ENCODE measurements around the gene HBP1. TPM values are rescaled to one million over a fixed set of nuclear protein-coding genes. Genes with fewer than 3 reads are reported as not detected.
"Not testable (repeated sequence)": the region's sequence is repeated elsewhere in the genome, so short reads cannot be mapped to it uniquely, and the experiment has no call there.

Gene HBP1
- polyA plus RNA-seq, 2 of the 4 experiments (the other 2 are of a cell fraction): 28.9 to 52.4 TPM

DNA sequence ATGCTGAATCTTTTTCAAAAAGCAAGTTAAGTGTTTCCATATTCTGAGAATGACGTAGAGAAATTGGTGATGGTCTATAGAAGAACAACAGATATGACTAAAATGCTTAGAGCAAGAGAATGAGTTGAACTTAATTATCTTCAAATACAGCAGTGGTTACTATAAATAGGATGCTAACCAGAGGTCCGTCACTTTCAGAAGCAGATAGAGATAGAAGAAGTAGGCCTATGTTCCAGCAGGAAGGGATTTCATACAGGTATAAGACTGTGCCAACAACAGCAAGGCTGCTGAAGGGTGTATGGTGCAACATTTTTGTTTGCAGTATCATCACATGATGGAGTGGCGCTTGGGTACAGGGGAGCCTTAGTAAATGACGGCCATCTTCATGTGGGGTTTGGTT is 68.6 kb downstream of the HBP1 start:
- DNase-seq (ENCODE audit: low read depth in 1 of 2, low spot score in 1 of 2): no peak
- 91% methylated on average over 4 of the region's 4 CpGs for WGBS (ENCODE audit: missing lambda C conversion rate)
- no peak for ATAC-seq

DNA sequence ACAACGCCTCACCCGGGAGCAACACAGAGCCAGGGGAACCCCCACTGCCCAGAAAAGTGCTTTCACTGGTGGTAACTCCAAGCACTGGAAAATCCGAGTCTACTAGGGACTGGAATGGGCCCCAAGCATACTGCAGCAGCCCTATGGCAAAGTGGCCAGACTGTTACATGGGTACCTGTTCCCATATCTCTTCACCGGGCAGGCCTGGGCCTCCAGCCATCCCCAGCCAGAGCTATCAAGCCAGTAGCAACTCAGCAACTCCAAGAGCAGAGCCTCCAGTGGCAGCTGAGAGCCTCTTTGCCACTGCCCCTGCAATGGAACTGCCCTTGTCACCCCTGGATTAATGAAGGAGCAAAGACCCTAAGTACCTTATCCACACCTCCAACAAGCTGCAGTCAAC is 73.5 kb downstream of the HBP1 start:
- 91% methylated on average over 4 of the region's 4 CpGs for WGBS (ENCODE audit: missing lambda C conversion rate)
- Histone ChIP-seq H3K9me3 (no peaks in the 10 kb centered on the region), H3K4me2 (no peak overlapping the region), H3K4me3 (no peak overlapping the region), H3K4me1 (no peaks in the 10 kb centered on the region), H3K27ac (no peak overlapping the region)
- no peak for DNase-seq (ENCODE audit: low read depth in 1 of 2, low spot score in 1 of 2)
- ChIA-PET POLR2A (no interaction called here), CTCF (no interaction called here)
- FAIRE-seq: no peak
- TF ChIP-seq ZNF302 (CRISPR knock-in tag; IDR thresholded peaks at IDR 0.05) (no peak), CEBPB (IDR thresholded peaks at IDR 0.05) (no peak), HDAC2 (IDR thresholded peaks at IDR 0.05) (no peak), CBX8 (IDR thresholded peaks at IDR 0.05) (no peak), MYC (IDR thresholded peaks at IDR 0.05; ENCODE audit: borderline replicate concordance, low read length) (no peak), KDM5A (IDR thresholded peaks at IDR 0.05) (no peak), ESRRA (IDR thresholded peaks at IDR 0.05; ENCODE audit: borderline replicate concordance, low read length) (no peak), KDM1A (IDR thresholded peaks at IDR 0.05; ENCODE audit: low read depth) (no peak), NPAS2 (CRISPR knock-in tag; IDR thresholded peaks at IDR 0.05; ENCODE audit: borderline replicate concordance) (no peak), EHMT2 (IDR thresholded peaks at IDR 0.05; ENCODE audit: low read depth) (no peak)
- no peak for ATAC-seq

More for the DNA sequence above, 68.6 kb downstream of the HBP1 start:
- TF ChIP-seq EHMT2 (IDR thresholded peaks at IDR 0.05; ENCODE audit: low read depth) (no peak), FOXS1 (CRISPR knock-in tag; IDR thresholded peaks at IDR 0.05) (no peak), RFX5 (IDR thresholded peaks at IDR 0.05) (no peak)
- TF ChIP-seq, protein P1, sequence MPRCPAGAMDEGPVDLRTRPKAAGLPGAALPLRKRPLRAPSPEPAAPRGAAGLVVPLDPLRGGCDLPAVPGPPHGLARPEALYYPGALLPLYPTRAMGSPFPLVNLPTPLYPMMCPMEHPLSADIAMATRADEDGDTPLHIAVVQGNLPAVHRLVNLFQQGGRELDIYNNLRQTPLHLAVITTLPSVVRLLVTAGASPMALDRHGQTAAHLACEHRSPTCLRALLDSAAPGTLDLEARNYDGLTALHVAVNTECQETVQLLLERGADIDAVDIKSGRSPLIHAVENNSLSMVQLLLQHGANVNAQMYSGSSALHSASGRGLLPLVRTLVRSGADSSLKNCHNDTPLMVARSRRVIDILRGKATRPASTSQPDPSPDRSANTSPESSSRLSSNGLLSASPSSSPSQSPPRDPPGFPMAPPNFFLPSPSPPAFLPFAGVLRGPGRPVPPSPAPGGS (IDR thresholded peaks at IDR 0.05): no peak
- TF ChIP-seq, protein P2, sequence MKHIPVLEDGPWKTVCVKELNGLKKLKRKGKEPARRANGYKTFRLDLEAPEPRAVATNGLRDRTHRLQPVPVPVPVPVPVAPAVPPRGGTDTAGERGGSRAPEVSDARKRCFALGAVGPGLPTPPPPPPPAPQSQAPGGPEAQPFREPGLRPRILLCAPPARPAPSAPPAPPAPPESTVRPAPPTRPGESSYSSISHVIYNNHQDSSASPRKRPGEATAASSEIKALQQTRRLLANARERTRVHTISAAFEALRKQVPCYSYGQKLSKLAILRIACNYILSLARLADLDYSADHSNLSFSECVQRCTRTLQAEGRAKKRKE (CRISPR knock-in tag; IDR thresholded peaks at IDR 0.05; ENCODE audit: low read depth): no peak
- CTCF ChIA-PET: interaction anchor here (0.6 kb wide), 1 partner anchor 22 kb away, joined by 3 read pairs; no protein-coding TSS in a partner anchor
- no peak overlapping the region for H3K4me3 ChIP-seq
- no peak overlapping the region for H3K27ac ChIP-seq
- H3K4me1 ChIP-seq: no peaks in the 10 kb centered on the region
- H3K9me3 ChIP-seq: no peaks in the 10 kb centered on the region
- H3K4me2 ChIP-seq: no peak overlapping the region
- no peak for FAIRE-seq
- POLR2A ChIA-PET: no interaction called here

DNA sequence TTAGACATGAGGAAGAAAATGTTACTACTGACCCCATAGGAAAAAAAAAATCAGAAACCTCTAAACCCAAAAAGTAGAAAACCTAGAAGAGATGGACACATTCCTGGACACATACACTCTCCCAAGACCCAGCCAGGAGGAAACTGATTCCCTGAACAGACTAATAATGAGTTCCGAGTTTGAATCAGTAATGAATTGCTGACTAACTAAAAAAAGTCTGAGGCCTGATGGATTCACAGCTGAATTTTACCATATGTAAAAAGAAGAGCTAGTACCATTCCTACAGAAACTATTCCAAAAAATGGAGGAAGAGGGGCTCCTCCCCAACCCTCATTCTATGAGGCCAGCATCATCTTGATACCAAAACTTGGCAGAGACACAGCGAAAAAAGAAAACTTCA is 75.8 kb downstream of the HBP1 start:
- no peaks in the 10 kb centered on the region for H3K9me3 ChIP-seq
- no peak overlapping the region for H3K27ac ChIP-seq
- ChIA-PET POLR2A (no interaction called here), CTCF (interaction anchor here (1.2 kb wide), 1 partner anchor 11 kb away, joined by 4 read pairs; no protein-coding TSS in a partner anchor)
- 88% methylated on average over 2 of the region's 2 CpGs for WGBS (ENCODE audit: missing lambda C conversion rate)
- FAIRE-seq (no peak), ATAC-seq (no peak), DNase-seq (ENCODE audit: low read depth in 1 of 2, low spot score in 1 of 2) (no peak)
- H3K4me1 ChIP-seq: no peaks in the 10 kb centered on the region
- no peak overlapping the region for H3K4me2 ChIP-seq
- H3K4me3 ChIP-seq: no peak overlapping the region
- TF ChIP-seq CHD2 (IDR thresholded peaks at IDR 0.05; ENCODE audit: low read length, partially characterized antibody): no peak
- TF ChIP-seq, protein P3, sequence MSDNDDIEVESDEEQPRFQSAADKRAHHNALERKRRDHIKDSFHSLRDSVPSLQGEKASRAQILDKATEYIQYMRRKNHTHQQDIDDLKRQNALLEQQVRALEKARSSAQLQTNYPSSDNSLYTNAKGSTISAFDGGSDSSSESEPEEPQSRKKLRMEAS (IDR thresholded peaks at IDR 0.05): no peak
- no peak for TF ChIP-seq CBX2 (IDR thresholded peaks at IDR 0.05; ENCODE audit: borderline replicate concordance, low read depth)
- TF ChIP-seq MAFK (IDR thresholded peaks at IDR 0.05; ENCODE audit: partially characterized antibody): peak; percentile 11

DNA sequence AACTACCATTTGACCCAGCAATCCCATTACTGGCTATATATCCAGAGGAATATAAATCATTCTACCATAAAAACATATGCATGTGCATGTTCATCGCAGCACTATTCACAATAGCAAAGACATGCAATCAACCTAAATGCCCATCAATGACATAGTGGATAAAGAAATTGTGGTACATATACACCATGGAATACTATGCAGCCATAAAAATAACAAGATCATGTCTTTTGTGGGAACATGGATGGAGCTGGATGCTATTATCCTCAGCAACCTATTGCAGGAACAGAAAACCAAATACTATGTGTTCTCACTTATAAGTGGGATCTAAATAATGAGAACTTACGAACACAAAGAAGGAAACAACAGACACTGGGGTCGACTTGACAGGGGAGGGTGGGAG is 78.0 kb downstream of the HBP1 start:
- POLR2A ChIA-PET; H3K9me3 ChIP-seq; FAIRE-seq; CTCF ChIA-PET; ATAC-seq; H3K4me2 ChIP-seq; H3K4me3 ChIP-seq; DNase-seq (ENCODE audit: low read depth in 1 of 2, low spot score in 1 of 2); H3K27ac ChIP-seq; H3K4me1 ChIP-seq: not testable (repeated sequence)
- WGBS (ENCODE audit: missing lambda C conversion rate): 85% methylated on average over 3 of the region's 3 CpGs

Measured in A549 (cell line).